GM19468 (cell line): ENCODE data around the gene IL15.

Experiments
- ATAC-seq: cut with Tn5 transposase; IDR thresholded peaks from one replicate; pipeline ENCODE4 v1.9.1; 2021; ENCODE audit warnings: mild to moderate bottlenecking, moderate library complexity, moderate number of reproducible peaks; ENCODE audit not compliant: unreplicated experiment; ENCODE audit errors: extremely low read depth

IL15 gene

GRCh38 chr4:141759796-141760425, 123.5 kb downstream of the IL15 start:
- no peak for ATAC-seq

- ATAC-seq, result no peak
Measured at GRCh38 chr4:141761926-141762325, 125.5 kb downstream of the IL15 start.

DNA sequence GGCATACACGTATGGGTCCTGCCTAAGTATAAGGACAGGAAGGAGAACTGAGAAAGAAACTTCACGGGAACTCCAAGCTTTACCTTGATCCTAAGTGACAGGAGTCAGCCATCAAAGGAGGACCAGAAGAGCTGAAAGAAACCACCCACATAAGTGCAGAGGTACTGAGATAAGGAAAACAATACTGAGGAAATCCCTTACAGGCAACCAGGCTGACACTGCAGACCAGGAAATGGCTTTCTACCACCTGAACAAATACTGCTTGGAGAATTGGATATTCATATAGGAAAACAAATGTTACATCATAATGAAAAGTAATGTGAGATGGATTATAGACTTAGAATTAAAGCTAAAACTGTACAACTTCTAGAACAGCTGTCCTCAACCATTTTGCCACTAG, 127.0 kb downstream of the IL15 start:
- no peak for ATAC-seq

GRCh38 chr4:141768954-141769353, 132.6 kb downstream of the IL15 start:
- no peak for ATAC-seq

DNA sequence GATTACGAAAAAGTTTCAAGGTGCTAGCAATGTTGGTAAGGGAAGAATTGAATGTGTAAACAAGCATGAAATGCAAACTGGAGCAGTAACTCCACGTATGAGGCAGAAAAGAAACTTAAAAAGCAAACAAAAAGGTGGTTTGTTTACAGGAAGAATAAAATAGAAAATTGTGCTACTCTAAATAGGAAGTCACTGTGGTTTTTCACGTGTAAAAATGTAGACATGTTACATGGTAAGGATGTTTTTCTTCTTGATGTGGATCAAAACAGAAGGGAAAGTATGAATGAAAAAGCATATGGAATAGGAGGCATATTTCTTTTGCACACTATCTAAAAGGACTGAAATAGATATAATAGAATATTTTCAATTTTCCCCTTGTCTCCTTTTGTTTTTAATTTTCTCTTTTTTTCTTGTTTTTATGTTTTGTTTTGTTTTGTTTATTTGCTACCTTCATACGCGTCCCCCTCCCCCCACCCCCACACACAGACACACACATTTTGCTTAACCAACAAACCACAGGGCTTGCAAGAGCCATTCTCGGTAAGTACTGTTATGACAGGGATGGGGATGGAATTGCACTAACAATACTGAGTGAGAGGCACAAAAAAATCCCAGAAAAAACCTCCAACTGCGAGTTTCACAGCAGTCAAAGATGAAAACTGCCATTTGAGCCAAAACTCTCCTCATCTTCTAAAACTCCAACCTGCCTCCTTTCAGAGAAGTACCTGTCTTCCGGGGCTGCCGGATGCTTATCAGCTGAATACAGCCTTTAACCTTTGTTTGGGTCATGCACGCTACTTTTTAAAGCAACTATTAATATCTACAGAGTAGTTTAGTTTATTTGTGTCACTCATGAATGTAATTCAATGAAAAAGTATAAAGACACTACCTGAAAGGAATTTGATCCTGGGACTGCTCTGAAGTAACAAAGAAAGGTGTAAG, 135.8 kb downstream of the IL15 start:
- peak; percentile 54 for ATAC-seq

- ATAC-seq, result no peak
Measured at GRCh38 chr4:141772838-141773237, 136.5 kb downstream of the IL15 start.

DNA sequence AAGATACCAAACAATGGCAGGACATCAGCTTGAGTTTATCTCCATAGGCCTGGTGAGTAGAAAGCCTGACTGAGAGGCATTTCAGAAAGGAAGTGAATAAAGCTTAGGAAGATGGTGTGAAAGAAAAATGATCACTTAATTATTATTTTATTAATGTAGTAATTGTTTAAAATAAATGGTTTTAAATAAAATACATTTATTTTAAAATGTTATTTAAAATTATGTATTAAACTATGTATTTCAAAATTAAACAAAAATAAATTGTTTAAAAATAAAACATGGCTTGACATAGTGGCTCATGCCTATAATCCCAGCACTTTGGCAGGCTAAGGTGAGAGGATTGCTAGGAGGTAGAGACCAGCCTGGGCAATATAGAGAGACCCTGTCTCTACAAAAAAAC, 145.8 kb downstream of the IL15 start:
- ATAC-seq, result no peak
